GM18519 (cell line): ENCODE data around the gene TRIM25.

Experiments
- ATAC-seq: cut with Tn5 transposase; IDR thresholded peaks from one replicate; pipeline ENCODE4 v1.9.1; 2021; ENCODE audit warnings: mild to moderate bottlenecking, moderate library complexity; ENCODE audit not compliant: unreplicated experiment, low FRiP score

The TRIM25 gene

DNA sequence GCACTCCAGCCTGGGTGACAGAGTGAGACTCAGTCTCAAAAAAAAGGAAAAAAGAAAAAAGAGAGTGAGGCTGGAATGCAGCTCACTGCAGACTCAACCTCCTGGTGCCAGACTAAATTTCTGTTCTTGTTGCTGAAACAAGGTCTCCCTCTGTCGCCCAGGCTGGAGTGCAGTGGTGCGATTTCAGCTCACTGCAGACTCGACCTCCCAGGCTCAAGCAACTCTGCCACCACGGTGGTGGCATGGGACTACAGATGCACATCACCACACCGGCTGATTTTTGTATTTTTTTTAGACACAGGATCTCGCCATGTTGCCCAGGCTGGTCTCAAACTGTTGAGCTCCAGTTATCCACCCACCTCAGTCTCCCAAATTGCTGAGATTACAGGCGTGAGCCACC is 34.6 kb downstream of the TRIM25 start:
- ATAC-seq = no peak

DNA sequence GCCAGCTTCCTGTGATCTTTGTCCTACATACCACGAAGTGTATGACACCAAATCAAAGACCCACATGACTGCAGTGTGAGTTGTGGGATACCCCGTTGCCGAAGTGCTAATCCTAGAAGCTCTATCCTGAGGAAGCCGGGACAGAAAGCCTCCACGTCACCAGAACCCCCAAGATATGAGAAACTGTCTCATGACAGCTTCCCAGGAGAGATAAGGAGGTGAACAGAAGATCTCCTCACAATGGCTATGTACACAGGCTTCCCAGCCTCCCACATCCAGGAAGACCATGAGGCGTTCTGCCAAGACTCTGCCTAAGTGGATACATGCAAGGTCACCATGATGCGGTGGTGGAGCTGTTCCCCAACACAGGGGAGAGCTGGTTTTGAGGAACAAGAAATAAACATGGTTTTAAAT is 37.1 kb downstream of the TRIM25 start:
- ATAC-seq = no peak

DNA sequence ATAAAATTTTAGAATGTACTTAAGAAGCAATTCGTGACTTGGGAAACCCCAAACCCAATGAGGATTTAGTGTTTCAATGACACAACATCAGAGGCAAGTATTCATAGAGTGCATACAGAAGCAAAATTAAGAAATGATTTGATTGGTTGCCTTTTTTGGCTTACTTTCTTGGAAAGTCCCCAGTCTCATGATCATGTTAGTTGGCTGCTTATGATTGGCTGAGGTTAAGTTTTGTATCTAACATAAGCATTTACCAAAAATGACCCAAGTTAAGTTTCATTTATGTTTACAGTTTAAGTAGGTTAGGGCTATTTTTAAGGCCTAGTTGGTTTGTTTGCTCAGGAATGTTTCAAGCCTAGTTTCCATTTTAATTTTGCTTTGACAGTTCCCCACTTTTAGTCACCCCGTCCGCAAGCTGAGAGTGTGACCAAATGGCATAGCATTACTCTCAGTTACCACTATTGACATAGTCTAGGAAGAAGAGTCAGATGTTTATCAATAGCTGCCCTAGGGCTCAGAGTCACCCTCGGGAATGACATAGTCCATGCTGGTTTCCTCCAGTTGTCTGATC is 43.7 kb downstream of the TRIM25 start:
- ATAC-seq = peak; percentile 61

DNA sequence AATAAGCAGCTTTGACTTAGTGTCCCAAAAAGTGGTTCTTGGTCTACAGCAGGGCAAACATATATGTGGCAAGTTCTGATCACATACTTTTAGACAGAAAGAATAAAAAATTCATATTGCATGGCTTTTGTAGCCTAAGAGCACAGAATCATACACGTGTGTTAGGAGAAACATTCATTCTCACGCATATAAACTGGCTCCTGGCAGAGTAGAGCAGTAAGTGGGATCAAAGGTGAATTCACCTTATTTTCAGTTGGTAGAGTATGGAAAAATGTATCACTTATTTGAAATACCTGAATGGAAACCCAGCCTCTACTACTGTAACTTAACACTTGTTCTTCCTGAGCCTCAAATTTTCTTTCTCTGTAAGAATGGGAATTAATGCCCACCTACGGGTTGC is 45.1 kb downstream of the TRIM25 start:
- ATAC-seq = no peak

DNA sequence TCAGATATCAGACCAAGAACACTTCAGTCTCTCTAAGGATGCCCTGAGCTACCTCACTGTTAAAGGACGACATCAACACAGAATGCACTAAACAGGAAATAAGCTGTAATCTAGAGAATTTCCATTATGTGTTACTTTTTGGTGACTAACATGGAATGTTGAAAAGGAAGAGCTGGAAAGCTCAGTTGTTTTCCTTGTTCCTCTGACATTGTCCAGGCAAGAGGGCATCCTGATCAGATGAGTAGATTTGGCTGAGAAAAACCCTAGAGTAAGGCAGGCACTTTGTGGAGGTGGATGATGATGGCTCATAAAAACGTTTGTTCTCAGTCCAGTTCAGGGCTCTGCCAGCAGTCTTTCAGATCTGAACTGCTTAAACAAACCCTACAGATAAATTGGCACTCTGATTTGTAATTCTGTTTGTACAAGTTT is 45.9 kb downstream of the TRIM25 start:
- no peak for ATAC-seq

DNA sequence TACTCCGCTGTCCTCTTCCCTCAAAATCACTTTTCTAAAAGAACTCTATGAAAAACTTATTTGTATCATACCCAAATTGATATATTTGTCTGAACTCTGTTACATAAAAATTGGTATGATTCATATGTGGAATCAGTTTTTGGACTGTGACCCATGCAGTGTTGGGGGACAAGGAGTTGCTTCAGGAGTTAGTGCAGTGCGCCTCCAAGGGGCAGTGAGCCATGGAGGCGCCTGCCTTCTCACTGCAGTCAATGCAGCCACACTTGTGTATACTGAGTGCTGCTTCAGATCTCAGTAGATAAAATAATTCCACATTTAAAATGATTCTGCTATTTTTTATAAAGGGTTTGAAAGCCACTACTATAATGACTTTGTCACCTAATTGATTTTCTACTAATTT is 47.4 kb downstream of the TRIM25 start:
- no peak for ATAC-seq

DNA sequence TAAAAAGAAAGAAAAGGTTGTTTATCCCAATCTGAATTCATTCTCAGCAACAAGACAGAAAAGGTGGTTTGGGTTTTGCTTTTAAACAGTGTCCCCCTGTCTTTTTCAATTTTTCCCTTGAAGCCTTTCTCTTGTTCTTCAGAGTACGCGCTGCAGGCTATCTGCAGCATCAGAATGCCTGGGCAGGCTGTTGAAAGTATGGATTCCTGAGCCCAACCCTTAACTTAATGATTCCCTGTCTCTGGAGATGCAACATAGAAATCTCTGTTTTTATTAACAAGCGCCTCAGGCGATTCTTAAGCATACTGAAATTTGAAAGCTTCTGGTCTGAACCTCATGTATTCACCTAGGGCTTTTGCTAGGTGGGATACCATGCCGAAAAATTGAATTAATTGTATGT is 47.8 kb downstream of the TRIM25 start:
- ATAC-seq = no peak

DNA sequence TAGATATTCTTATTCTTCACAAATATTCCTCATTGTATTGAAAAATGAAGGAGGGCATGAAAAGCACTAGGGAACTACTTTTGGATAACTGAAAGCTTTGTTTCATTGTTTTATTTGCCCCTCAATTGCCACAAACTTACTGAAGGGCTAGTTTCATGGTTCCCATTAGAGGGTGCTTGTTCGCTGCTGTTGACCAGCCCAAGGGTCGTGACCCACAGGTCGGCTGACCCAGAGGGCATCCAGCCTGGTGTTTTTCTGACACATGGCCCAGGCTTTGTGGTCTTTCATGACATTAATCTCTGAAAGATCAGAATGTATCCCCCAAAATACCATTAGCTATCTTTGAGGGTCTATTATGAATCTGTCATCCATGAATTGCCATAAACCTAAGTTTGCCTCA is 49.9 kb downstream of the TRIM25 start:
- ATAC-seq = no peak

DNA sequence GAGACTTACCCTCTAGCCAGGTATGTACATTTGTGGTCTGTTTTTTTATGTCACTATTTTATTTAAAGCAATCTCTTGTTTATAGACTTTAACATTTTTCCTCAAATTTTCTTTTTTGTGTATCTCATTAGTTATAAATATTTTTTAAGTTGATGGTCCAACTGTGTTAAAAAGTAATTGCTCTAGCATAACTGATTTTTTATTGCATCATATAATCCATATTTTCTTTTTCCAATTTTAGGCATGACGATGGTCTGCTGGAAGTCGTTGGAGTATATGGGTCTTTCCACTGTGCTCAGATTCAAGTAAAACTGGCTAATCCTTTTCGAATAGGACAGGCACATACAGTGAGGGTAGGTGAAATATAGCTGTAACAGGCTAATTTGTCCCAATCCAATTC is 52.0 kb downstream of the TRIM25 start:
- no peak for ATAC-seq

DNA sequence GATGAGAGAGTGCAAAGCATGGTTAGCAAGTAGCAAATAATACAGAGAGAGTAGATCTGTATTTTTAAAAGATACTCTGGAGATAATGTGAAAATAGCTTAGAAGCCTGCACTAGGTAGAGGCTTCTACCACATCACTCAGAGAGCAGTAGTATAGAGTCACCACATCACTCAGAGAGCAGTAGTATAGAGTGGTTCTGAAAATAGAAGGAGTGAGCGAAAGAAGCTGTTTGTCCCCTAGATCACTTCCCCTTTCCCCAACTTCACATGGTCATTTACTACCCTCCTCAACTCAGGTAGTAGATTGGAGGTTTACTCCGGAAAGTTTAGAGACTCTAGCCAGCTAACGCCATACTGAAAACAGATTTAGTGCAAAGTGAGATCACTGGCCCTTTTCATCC is 62.8 kb downstream of the TRIM25 start:
- peak; percentile 46 for ATAC-seq

DNA sequence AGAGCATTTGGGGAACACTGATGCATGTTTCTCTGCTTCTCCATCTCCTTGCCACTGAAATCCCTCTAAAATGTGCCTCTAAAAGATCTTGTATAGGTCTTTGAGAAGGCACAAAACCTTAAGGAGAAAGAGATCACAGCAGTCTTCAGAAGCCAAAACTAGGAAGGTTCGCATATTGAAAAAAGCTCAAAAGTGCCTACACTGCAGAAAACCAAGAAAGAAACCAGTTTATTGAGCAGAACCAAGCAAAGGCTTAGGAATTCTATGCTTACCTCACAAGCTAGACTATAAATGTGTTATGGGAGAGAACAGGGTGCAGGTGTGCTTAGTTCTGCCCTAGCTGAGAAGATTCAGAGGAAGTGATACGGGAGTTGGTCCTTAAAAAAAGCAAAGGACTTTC is 63.3 kb downstream of the TRIM25 start:
- no peak for ATAC-seq

DNA sequence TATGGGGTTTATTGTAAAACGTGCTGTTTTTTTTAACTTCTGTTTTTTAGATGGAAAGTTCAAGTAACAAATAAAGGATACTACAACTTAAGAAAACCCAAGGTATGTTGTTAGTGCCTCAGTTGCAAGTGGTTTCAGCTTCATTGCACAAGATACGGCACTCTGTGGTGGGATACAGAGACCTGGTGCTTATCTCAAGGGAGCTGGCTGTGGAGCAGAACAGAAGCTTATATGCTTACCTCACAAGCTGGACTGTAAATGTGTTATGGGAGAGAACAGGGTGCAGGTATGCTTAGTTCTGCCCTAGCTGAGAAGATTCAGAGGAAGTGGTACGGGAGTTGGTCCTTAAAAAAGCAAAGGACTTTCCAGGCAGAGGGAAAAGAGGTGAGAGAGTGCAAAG is 64.7 kb downstream of the TRIM25 start:
- ATAC-seq = no peak

DNA sequence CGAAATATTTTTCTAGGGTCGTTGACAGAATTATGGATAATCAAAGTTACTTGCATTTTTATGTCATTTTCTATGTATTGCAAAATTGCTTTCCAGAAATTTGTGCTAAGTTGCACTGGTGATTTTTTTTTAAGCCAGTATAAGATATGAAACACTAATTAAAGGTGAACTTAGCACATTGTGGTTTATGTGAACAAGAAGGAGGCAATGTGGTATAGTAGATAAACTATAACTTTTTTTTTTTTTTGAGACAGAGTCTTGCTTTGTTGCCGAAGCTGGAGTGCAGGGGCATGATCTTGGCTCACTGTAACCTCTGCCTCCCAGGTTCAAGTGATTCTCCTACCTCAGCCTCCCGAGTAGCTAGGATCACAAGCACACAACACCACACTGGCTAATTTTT is 66.7 kb downstream of the TRIM25 start:
- ATAC-seq = no peak

DNA sequence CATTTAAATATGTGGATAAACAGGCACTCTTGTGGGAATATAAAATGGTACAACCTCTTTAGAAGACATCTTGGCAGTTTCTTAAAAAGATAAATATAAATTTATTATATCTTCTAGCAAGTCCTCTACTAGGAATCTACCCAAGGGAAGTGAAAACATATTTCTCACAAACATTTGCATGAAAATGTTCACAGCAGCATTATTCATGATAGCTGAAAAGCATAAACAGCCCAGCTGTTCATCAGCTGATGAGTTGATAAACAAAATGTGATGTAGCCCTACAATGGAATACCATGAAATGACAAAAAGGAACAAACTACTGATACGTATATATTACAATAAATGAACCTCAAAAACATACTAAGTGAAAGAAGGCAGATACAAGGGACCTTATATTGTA is 67.9 kb downstream of the TRIM25 start:
- peak; percentile 49 for ATAC-seq

DNA sequence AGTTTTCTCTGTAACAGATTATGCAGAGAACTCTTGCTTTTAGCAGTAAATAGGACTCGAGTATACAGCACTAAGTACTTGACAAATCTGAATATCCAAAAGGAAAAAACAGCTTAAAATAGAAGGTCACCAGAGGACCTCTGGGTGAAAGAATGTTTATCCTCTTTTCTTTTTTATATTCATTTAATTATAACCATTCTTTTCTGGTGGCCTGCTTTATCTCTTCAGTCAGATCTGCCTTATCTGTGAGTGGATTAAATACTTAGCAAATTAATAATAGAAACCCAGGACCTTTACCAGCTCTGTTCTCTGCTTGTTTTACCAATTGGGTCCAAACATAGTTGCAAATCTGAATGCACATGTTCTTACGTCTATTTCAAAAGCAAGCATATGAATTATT is 71.3 kb downstream of the TRIM25 start:
- no peak for ATAC-seq

DNA sequence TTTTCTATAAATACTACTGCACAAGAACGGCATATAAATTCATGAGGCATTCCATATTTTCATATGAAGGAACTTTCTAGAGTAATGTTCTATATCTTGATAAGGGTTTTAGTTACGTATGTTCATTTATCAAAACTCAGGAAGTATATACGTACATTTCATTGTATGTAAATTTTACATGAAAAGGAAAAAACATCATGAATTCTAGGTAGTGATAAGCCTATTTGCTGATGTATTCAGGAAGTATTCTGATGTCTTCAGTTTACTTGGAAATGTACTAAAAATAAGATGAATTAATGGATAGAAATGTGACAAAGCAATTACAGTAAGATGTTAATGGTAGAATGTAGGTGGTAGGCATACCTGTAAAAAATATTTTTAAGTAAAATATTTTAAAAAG is 75.2 kb downstream of the TRIM25 start:
- ATAC-seq = no peak
